Measurements from ENCODE around the gene SOAT1. TPM values are rescaled to one million over a fixed set of nuclear protein-coding genes. Genes with fewer than 3 reads are reported as not detected.

SOAT1 gene
- total RNA-seq, 4 donors from 2014 or later, result 1.7 to 8.0 (median 4.9) TPM

GRCh38 chr1:179313004-179313403 lies 19.4 kb downstream of the SOAT1 start:
- Histone ChIP-seq H3K27ac (no peak overlapping the region), H3K36me3 (peaks cover 0 to 3% (median 0%) of the 10 kb centered on the region in 3 donors), H3K4me1 (peaks cover 0 to 13% (median 0%) of the 10 kb centered on the region in 3 donors), H3K27me3 (no peaks in the 10 kb centered on the region), H3K9me3 (no peaks in the 10 kb centered on the region), H3K4me3 (no peak overlapping the region)
- intact Hi-C loops (cut with DNase I), result no loop called here
- TF ChIP-seq, protein P1, sequence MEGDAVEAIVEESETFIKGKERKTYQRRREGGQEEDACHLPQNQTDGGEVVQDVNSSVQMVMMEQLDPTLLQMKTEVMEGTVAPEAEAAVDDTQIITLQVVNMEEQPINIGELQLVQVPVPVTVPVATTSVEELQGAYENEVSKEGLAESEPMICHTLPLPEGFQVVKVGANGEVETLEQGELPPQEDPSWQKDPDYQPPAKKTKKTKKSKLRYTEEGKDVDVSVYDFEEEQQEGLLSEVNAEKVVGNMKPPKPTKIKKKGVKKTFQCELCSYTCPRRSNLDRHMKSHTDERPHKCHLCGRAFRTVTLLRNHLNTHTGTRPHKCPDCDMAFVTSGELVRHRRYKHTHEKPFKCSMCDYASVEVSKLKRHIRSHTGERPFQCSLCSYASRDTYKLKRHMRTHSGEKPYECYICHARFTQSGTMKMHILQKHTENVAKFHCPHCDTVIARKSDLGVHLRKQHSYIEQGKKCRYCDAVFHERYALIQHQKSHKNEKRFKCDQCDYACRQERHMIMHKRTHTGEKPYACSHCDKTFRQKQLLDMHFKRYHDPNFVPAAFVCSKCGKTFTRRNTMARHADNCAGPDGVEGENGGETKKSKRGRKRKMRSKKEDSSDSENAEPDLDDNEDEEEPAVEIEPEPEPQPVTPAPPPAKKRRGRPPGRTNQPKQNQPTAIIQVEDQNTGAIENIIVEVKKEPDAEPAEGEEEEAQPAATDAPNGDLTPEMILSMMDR (IDR thresholded peaks at IDR 0.05), result no peak
- 79 to 85% methylated on average over 6 of the region's 6 CpGs for WGBS, 2 donors
- DNase-seq, result no peak

- Histone ChIP-seq H3K4me1 (peaks cover 0 to 12% (median 0%) of the 10 kb centered on the region in 3 donors), H3K27me3 (no peaks in the 10 kb centered on the region), H3K36me3 (peaks cover 0 to 3% (median 0%) of the 10 kb centered on the region in 3 donors), H3K9me3 (no peaks in the 10 kb centered on the region), H3K4me3 (no peak overlapping the region), H3K27ac (no peak overlapping the region)
- whole genome bisulfite sequencing, 2 donors, result 97 to 100% methylated on average over 3 of the region's 3 CpGs
- intact Hi-C loops (cut with DNase I), result no loop called here
- no peak for DNase-seq
- TF ChIP-seq, protein P1 (IDR thresholded peaks at IDR 0.05), result no peak
- no peak for TF ChIP-seq POLR2A (IDR thresholded peaks at IDR 0.05)
Observed at GRCh38 chr1:179314928-179315327, 21.3 kb downstream of the SOAT1 start.

DNA sequence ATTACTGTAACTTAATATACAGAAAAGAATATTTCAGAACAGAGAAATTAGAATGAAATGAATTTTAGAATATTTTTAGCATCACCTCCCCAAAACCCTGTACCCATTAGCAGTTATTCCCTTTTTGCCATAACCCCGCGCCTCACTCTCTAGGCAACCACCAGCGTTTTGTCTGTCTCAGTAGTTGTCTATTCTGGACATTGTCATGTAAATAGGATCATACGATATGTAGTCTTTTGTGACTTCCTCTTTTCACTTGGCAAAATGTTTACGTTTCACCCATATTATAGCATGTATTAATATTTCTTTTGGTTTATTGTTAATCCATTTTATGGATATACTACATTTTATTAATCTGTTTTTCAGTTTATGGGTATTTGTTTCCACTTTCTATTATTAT lies 24.9 kb downstream of the SOAT1 start:
- H3K4me3 ChIP-seq, result no peak overlapping the region
- H3K27me3 ChIP-seq, result no peaks in the 10 kb centered on the region
- H3K9me3 ChIP-seq, result no peaks in the 10 kb centered on the region
- intact Hi-C loops (cut with DNase I), result no loop called here
- 75 to 79% methylated on average over 5 of the region's 5 CpGs for WGBS, 2 donors
- no peak for DNase-seq
- H3K36me3 ChIP-seq, result peaks cover 0 to 11% (median 0%) of the 10 kb centered on the region in 3 donors
- no peaks in the 10 kb centered on the region for H3K4me1 ChIP-seq
- TF ChIP-seq POLR2A (IDR thresholded peaks at IDR 0.05), result no peak
- TF ChIP-seq, protein P1 (IDR thresholded peaks at IDR 0.05), result no peak
- no peak overlapping the region for H3K27ac ChIP-seq

GRCh38 chr1:179321533-179322216 lies 28.1 kb downstream of the SOAT1 start:
- no peak for DNase-seq
- H3K36me3 ChIP-seq, result peaks cover 0 to 26% (median 0%) of the 10 kb centered on the region in 3 donors
- H3K9me3 ChIP-seq, result no peaks in the 10 kb centered on the region
- no peak overlapping the region for H3K4me3 ChIP-seq
- TF ChIP-seq, protein P1 (IDR thresholded peaks at IDR 0.05), result no peak
- no peak for TF ChIP-seq POLR2A (IDR thresholded peaks at IDR 0.05)
- no peaks in the 10 kb centered on the region for H3K4me1 ChIP-seq
- H3K27me3 ChIP-seq, result no peaks in the 10 kb centered on the region
- intact Hi-C loops (cut with DNase I), result no loop called here
- WGBS, 2 donors, result 94 to 95% methylated on average over 5 of the region's 5 CpGs
- H3K27ac ChIP-seq, result no peak overlapping the region

- H3K4me1 ChIP-seq, result no peaks in the 10 kb centered on the region
- TF ChIP-seq POLR2A (IDR thresholded peaks at IDR 0.05), result no peak
- TF ChIP-seq, protein P1 (IDR thresholded peaks at IDR 0.05), result no peak
- no peaks in the 10 kb centered on the region for H3K27me3 ChIP-seq
- intact Hi-C loops (cut with DNase I), result no loop called here
- no peak overlapping the region for H3K4me3 ChIP-seq
- H3K27ac ChIP-seq, result no peak overlapping the region
- DNase-seq, result no peak
- peaks cover 0 to 29% (median 0%) of the 10 kb centered on the region in 3 donors for H3K36me3 ChIP-seq
- H3K9me3 ChIP-seq, result no peaks in the 10 kb centered on the region
- 87 to 95% methylated on average over 3 of the region's 3 CpGs for WGBS, 2 donors
Observed at GRCh38 chr1:179322557-179322956, 29.0 kb downstream of the SOAT1 start.

Measured in esophagus squamous epithelium (tissue), 5 donors.